ENCODE measurements around the gene NT5DC1. TPM values are rescaled to one million over a fixed set of nuclear protein-coding genes. Genes with fewer than 3 reads are reported as not detected.

NT5DC1 gene
- total RNA-seq, 1 donor from 2014 or later = 29.7 TPM

DNA sequence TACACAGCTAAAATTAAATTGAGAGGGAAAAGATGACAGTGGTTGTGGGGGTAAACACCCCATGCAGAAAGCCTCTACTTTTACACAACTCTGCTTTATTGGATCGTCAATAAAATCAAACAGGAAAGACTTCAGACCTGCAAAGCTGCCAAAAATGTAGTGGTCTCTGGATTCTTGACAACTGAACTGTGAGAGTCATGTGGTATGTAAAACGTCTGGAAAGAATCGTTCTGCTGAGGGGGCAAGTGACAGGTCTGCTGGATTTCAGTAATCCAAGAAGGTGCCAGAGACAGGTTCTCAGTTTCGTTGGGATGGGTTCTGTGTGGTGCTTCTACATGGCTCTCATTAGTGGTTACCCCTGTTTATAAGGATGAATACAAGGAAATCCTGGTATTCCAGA lies 89.9 kb downstream of the NT5DC1 start:
- FAIRE-seq = peak; percentile 81
- H3K27me3 Mint-ChIP-seq (ENCODE audit: low read depth, unreplicated experiment) = no peaks in the 10 kb centered on the region

DNA sequence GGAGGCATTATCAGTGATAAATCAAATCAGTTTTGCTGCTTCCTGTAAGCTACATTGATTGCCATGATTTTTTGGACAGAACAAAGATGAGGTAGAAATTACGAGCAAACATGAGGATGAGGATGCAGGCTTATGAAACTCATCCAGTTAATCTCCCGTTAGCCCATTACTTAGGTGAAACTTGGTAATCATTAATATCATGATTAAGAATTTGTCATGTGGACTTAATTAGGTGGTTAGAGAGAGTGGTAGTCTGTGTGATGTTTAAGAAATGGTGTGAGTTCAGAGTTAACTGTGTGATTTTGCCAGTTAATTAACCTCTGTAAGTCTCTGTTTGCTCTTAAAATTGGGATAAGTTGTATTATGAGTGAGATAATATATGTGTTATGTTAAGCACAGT lies 91.2 kb downstream of the NT5DC1 start:
- no peak for DNase-seq (ENCODE audit: low read depth)
- FAIRE-seq = no peak
- TF ChIP-seq, protein P1, sequence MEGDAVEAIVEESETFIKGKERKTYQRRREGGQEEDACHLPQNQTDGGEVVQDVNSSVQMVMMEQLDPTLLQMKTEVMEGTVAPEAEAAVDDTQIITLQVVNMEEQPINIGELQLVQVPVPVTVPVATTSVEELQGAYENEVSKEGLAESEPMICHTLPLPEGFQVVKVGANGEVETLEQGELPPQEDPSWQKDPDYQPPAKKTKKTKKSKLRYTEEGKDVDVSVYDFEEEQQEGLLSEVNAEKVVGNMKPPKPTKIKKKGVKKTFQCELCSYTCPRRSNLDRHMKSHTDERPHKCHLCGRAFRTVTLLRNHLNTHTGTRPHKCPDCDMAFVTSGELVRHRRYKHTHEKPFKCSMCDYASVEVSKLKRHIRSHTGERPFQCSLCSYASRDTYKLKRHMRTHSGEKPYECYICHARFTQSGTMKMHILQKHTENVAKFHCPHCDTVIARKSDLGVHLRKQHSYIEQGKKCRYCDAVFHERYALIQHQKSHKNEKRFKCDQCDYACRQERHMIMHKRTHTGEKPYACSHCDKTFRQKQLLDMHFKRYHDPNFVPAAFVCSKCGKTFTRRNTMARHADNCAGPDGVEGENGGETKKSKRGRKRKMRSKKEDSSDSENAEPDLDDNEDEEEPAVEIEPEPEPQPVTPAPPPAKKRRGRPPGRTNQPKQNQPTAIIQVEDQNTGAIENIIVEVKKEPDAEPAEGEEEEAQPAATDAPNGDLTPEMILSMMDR (IDR thresholded peaks at IDR 0.05; ENCODE audit: insufficient read depth, low read depth, low read length) = no peak
- TF ChIP-seq EZH2 (IDR thresholded peaks at IDR 0.05; ENCODE audit: insufficient read depth, low read length) = no peak

More for the DNA sequence above, 89.9 kb downstream of the NT5DC1 start:
- peak; percentile 97 for DNase-seq (ENCODE audit: low read depth)
- Histone ChIP-seq H3K9ac (ENCODE audit: low read length) (no peak overlapping the region), H3K36me3 (ENCODE audit: insufficient read depth, low read length) (no peaks in the 10 kb centered on the region), H4K20me1 (ENCODE audit: insufficient read depth, low read length) (no peaks in the 10 kb centered on the region), H3K27me3 (ENCODE audit: insufficient read depth, low read length) (no peaks in the 10 kb centered on the region), H3K79me2 (ENCODE audit: insufficient read depth, low read length) (no peaks in the 10 kb centered on the region), H3K4me2 (ENCODE audit: low read length) (peak overlapping the region; percentile 66), H3K4me1 (ENCODE audit: insufficient read depth, low read length) (peaks cover 11% of the 10 kb centered on the region), H3K27ac (ENCODE audit: low read depth, low read length) (peak overlapping the region; percentile 43), H3K9me3 (ENCODE audit: insufficient read depth, low read depth, low read length) (no peaks in the 10 kb centered on the region), H2AFZ (ENCODE audit: low read depth, low read length) (no peak overlapping the region), H3K4me3 (ENCODE audit: insufficient read depth, low read depth, low read length) (no peak overlapping the region)
- no peak for TF ChIP-seq EZH2 (IDR thresholded peaks at IDR 0.05; ENCODE audit: insufficient read depth, low read length)
- TF ChIP-seq, protein P1 (IDR thresholded peaks at IDR 0.05; ENCODE audit: insufficient read depth, low read depth, low read length) = no peak
- Mint-ChIP-seq H3K4me1 (ENCODE audit: low read depth, unreplicated experiment) (peaks cover 10% of the 10 kb centered on the region), H3K27ac (ENCODE audit: unreplicated experiment) (no peak overlapping the region), H3K9me3 (ENCODE audit: unreplicated experiment) (peaks cover 2% of the 10 kb centered on the region), H3K4me3 (ENCODE audit: unreplicated experiment) (no peak overlapping the region), H3K36me3 (ENCODE audit: low read depth, unreplicated experiment) (no peaks in the 10 kb centered on the region)

DNA sequence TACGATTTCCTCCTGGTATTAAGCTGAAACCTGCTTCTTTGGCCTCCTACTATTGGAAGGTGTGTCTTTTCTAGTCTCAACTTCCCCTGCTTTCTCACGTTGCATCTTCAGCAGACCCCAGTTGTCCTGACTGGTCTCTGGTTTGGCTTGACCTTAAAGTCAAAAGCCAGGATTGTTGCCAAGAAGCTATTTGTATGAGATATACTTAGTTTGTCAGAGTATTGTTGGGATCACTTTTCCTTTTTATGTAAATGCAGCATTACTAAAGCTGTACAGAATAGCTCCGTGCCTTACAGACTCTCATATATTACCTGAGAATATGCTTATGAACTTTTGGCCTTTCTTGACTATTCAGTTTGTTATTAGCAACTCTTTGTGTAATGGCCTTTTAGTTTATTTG lies 92.1 kb downstream of the NT5DC1 start:
- Mint-ChIP-seq H3K27me3 (ENCODE audit: low read depth, unreplicated experiment) (no peaks in the 10 kb centered on the region), H3K27ac (ENCODE audit: unreplicated experiment) (no peak overlapping the region)
- no peaks in the 10 kb centered on the region for H3K9me3 ChIP-seq (ENCODE audit: insufficient read depth, low read depth, low read length)

More for the DNA sequence above, 91.2 kb downstream of the NT5DC1 start:
- Mint-ChIP-seq H3K36me3 (ENCODE audit: low read depth, unreplicated experiment) (no peaks in the 10 kb centered on the region), H3K4me1 (ENCODE audit: low read depth, unreplicated experiment) (peaks cover 21% of the 10 kb centered on the region), H3K4me3 (ENCODE audit: unreplicated experiment) (no peak overlapping the region), H3K9me3 (ENCODE audit: unreplicated experiment) (no peaks in the 10 kb centered on the region), H3K27ac (ENCODE audit: unreplicated experiment) (no peak overlapping the region), H3K27me3 (ENCODE audit: low read depth, unreplicated experiment) (no peaks in the 10 kb centered on the region)
- Histone ChIP-seq H4K20me1 (ENCODE audit: insufficient read depth, low read length) (no peaks in the 10 kb centered on the region), H3K9me3 (ENCODE audit: insufficient read depth, low read depth, low read length) (no peaks in the 10 kb centered on the region), H3K79me2 (ENCODE audit: insufficient read depth, low read length) (no peaks in the 10 kb centered on the region), H3K27me3 (ENCODE audit: insufficient read depth, low read length) (no peaks in the 10 kb centered on the region), H3K4me3 (ENCODE audit: insufficient read depth, low read depth, low read length) (no peak overlapping the region), H3K27ac (ENCODE audit: low read depth, low read length) (no peak overlapping the region), H3K36me3 (ENCODE audit: insufficient read depth, low read length) (no peaks in the 10 kb centered on the region), H3K9ac (ENCODE audit: low read length) (no peak overlapping the region), H3K4me1 (ENCODE audit: insufficient read depth, low read length) (peaks cover 11% of the 10 kb centered on the region), H3K4me2 (ENCODE audit: low read length) (no peak overlapping the region), H2AFZ (ENCODE audit: low read depth, low read length) (no peak overlapping the region)

More for the DNA sequence above, 92.1 kb downstream of the NT5DC1 start:
- no peaks in the 10 kb centered on the region for H3K27me3 ChIP-seq (ENCODE audit: insufficient read depth, low read length)
- H2AFZ ChIP-seq (ENCODE audit: low read depth, low read length) = no peak overlapping the region
- TF ChIP-seq EZH2 (IDR thresholded peaks at IDR 0.05; ENCODE audit: insufficient read depth, low read length) = no peak
- TF ChIP-seq, protein P1 (IDR thresholded peaks at IDR 0.05; ENCODE audit: insufficient read depth, low read depth, low read length) = no peak
- H3K4me1 ChIP-seq (ENCODE audit: insufficient read depth, low read length) = peaks cover 11% of the 10 kb centered on the region
- no peak overlapping the region for H3K4me3 ChIP-seq (ENCODE audit: insufficient read depth, low read depth, low read length)
- no peak overlapping the region for H3K27ac ChIP-seq (ENCODE audit: low read depth, low read length)
- Mint-ChIP-seq H3K4me1 (ENCODE audit: low read depth, unreplicated experiment) (peaks cover 24% of the 10 kb centered on the region), H3K4me3 (ENCODE audit: unreplicated experiment) (no peak overlapping the region), H3K9me3 (ENCODE audit: unreplicated experiment) (no peaks in the 10 kb centered on the region), H3K36me3 (ENCODE audit: low read depth, unreplicated experiment) (no peaks in the 10 kb centered on the region)
- H3K36me3 ChIP-seq (ENCODE audit: insufficient read depth, low read length) = no peaks in the 10 kb centered on the region
- DNase-seq (ENCODE audit: low read depth) = peak; percentile 27
- no peaks in the 10 kb centered on the region for H3K79me2 ChIP-seq (ENCODE audit: insufficient read depth, low read length)
- H3K9ac ChIP-seq (ENCODE audit: low read length) = no peak overlapping the region
- no peak for FAIRE-seq
- no peak overlapping the region for H3K4me2 ChIP-seq (ENCODE audit: low read length)
- H4K20me1 ChIP-seq (ENCODE audit: insufficient read depth, low read length) = no peaks in the 10 kb centered on the region

All from astrocyte (in vitro differentiated cells and primary cell).